ENCODE results near the gene SNX5. TPM values are rescaled to one million over a fixed set of nuclear protein-coding genes. Genes with fewer than 3 reads are reported as not detected.
A peak's percentile ranks its signal among the peaks of the same experiment; 100 is the strongest.

The SNX5 gene
- total and polyA plus RNA-seq, 9 of the 15 experiments (the other 6 are each of a cell fraction or from before 2014, with no cell fraction given) = 53.5 to 276 (median 160) TPM

DNA sequence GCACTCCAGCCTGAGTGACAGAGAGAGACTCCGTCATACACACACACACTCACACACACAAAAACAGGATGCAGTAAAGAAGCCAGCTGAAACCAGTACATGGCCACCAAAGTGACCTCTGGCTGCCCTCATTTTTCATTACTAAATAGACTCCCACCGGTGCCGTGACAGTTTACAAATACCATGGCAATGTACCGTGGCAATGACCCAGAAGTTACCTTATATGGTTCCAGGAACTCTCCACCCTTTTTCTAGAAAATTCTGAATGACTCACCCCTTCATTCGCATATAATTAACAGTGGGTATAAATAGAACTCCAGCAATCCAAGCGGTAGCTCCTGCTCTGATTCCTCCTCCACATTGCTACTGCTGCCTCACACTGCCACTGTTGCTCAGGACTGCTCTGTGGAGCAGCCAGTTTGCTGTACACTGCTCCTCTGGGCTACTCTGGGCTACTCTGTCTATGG lies 57.7 kb downstream of the SNX5 start (continued):
- TF ChIP-seq NCOR1 (IDR thresholded peaks at IDR 0.05) (peak; percentile 58), KDM2B (CRISPR knock-in tag; IDR thresholded peaks at IDR 0.05) (no peak), HDAC3 (IDR thresholded peaks at IDR 0.05; ENCODE audit: borderline replicate concordance, partially characterized antibody) (peak; percentile 57), BCL6 (CRISPR knock-in tag; IDR thresholded peaks at IDR 0.05) (no peak), SIRT6 (IDR thresholded peaks at IDR 0.05; ENCODE audit: low read depth, low read length) (no peak), TOE1 (IDR thresholded peaks at IDR 0.05; ENCODE audit: borderline replicate concordance) (no peak), TOE1 (CRISPR knock-in tag; IDR thresholded peaks at IDR 0.05; ENCODE audit: borderline replicate concordance, low read depth) (no peak), TBL1XR1 (IDR thresholded peaks at IDR 0.05; ENCODE audit: low read length in 2 of 2) (0 out of 4 replicates have a peak, but pooled peaks of 1 of the 2 experiments have one; percentile 61), MEF2A (IDR thresholded peaks at IDR 0.05; ENCODE audit: control insufficient read depth, low read depth, low read length) (peak; percentile 88), ZNF324 (CRISPR knock-in tag; IDR thresholded peaks at IDR 0.05) (no peak), NUFIP1 (IDR thresholded peaks at IDR 0.05; ENCODE audit: partially characterized antibody) (no peak), GTF2F1 (IDR thresholded peaks at IDR 0.05; ENCODE audit: low read depth, low read length) (no peak), ESRRA (IDR thresholded peaks at IDR 0.05; ENCODE audit: borderline replicate concordance, low read depth) (peak; percentile 81), DPF2 (IDR thresholded peaks at IDR 0.05) (peak; percentile 52), MAFF (IDR thresholded peaks at IDR 0.05; ENCODE audit: low read length) (no peak), ZNF57 (CRISPR knock-in tag; IDR thresholded peaks at IDR 0.05) (no peak), CBFA2T3 (IDR thresholded peaks at IDR 0.05) (peak; percentile 47; the same call in 1 of the 2 replicates), EHMT2 (IDR thresholded peaks at IDR 0.05) (no peak), XRCC3 (IDR thresholded peaks at IDR 0.05) (no peak), KDM1A (IDR thresholded peaks at IDR 0.05) (peak; percentile 74 to 81), HNRNPL (IDR thresholded peaks at IDR 0.05; ENCODE audit: low read depth, low read length) (no peak), ARID1B (IDR thresholded peaks at IDR 0.05) (peak; percentile 55), POLR2AphosphoS5 (IDR thresholded peaks at IDR 0.05; ENCODE audit: control insufficient read depth, insufficient read depth, low read depth, low read length) (peak; percentile 53; the same call in 1 of the 2 replicates), CTBP1 (IDR thresholded peaks at IDR 0.05; ENCODE audit: borderline replicate concordance) (0 out of 2 replicates have a peak, but pooled peaks have one; percentile 31), LEF1 (IDR thresholded peaks at IDR 0.05) (peak; percentile 68; the same call in 1 of the 2 replicates), JUND (IDR thresholded peaks at IDR 0.05; ENCODE audit: borderline replicate concordance, low read depth, low read length) (peak; percentile 94), JUND (tag; IDR thresholded peaks at IDR 0.05; ENCODE audit: borderline replicate concordance, low read depth, low read length) (peak; percentile 91; the same call in 2 of the 3 replicates), POLR2A (conservative IDR thresholded peaks at IDR 0.05) (peak; percentile 53)
- TF ChIP-seq, protein P1, sequence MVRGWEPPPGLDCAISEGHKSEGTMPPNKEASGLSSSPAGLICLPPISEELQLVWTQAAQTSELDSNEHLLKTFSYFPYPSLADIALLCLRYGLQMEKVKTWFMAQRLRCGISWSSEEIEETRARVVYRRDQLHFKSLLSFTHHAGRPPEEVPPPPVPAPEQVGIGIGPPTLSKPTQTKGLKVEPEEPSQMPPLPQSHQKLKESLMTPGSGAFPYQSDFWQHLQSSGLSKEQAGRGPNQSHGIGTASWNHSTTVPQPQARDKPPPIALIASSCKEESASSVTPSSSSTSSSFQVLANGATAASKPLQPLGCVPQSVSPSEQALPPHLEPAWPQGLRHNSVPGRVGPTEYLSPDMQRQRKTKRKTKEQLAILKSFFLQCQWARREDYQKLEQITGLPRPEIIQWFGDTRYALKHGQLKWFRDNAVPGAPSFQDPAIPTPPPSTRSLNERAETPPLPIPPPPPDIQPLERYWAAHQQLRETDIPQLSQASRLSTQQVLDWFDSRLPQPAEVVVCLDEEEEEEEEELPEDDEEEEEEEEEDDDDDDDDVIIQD (CRISPR knock-in tag; IDR thresholded peaks at IDR 0.05) = no peak
- TF ChIP-seq, protein P2, sequence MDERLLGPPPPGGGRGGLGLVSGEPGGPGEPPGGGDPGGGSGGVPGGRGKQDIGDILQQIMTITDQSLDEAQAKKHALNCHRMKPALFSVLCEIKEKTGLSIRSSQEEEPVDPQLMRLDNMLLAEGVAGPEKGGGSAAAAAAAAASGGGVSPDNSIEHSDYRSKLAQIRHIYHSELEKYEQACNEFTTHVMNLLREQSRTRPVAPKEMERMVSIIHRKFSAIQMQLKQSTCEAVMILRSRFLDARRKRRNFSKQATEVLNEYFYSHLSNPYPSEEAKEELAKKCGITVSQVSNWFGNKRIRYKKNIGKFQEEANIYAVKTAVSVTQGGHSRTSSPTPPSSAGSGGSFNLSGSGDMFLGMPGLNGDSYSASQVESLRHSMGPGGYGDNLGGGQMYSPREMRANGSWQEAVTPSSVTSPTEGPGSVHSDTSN (CRISPR knock-in tag; IDR thresholded peaks at IDR 0.05; ENCODE audit: low read depth) = no peak
- TF ChIP-seq, protein P2 (tag; conservative IDR thresholded peaks at IDR 0.05; ENCODE audit: low read depth) = peak; percentile 95

Measured in K562 (cell line).